Esophagus muscularis mucosa (tissue), 4 donors: ENCODE data around the gene MAP1LC3B2. TPM values are rescaled to one million over a fixed set of nuclear protein-coding genes. Genes with fewer than 3 reads are reported as not detected.
A peak's percentile ranks its signal among the peaks of the same experiment; 100 is the strongest.

Experiments used
- DNase-seq: peaks from one replicate; pipeline ENCODE4 v3.0.0-alpha.2; 2017; ENCODE audit errors: extremely low spot score
- H3K27ac ChIP-seq, 4 donors: fragments of 200-600 bp; sonication (generic); replicated peaks in 1 of 4; 1 replicate in 3 of 4; 2 replicates in 1 of 4; pipeline ENCODE4 v1.5.1; 2016 to 2019; ENCODE audit warnings: mild to moderate bottlenecking in 1 of 4
- H3K27me3 ChIP-seq, 4 donors: fragments of 200-600 bp; sonication (generic); one replicate each; pipeline versions ENCODE4 v1.5.1 to v1.6.0; 2016 to 2019
- H3K36me3 ChIP-seq, 4 donors: fragments of 200-600 bp; sonication (generic); one replicate each; pipeline ENCODE4 v1.5.1; 2016 to 2019
- H3K4me1 ChIP-seq, 4 donors: fragments of 200-600 bp; sonication (generic); one replicate each; pipeline ENCODE4 v1.5.1; 2016 to 2019
- H3K4me3 ChIP-seq, 4 donors: fragments of 200-600 bp; sonication (generic); 1 replicate in 2 of 4; 2 replicates in 2 of 4; pipeline ENCODE4 v1.5.1; 2016 to 2019; ENCODE audit warnings: mild to moderate bottlenecking in 4 of 4, moderate library complexity in 1 of 4
- H3K9me3 ChIP-seq, 4 donors: fragments of 200-600 bp; sonication (generic); 1 replicate in 3 of 4; 2 replicates in 1 of 4; pipeline ENCODE4 v1.5.1; 2016 to 2019
- CTCF ChIP-seq, 3 experiments: fragments of 200-600 bp in 2 of 3; fragments of 450-650 bp in 1 of 3; sonication (generic) in 2 of 3; IDR thresholded peaks; one replicate each; pipeline ENCODE4 v1.5.1; 2017 to 2019; ENCODE audit warnings: antibody characterized with exemption in 3 of 3, mild to moderate bottlenecking in 2 of 3, moderate library complexity in 1 of 3
- EP300 ChIP-seq: sonication (generic); formaldehyde crosslinking; IDR thresholded peaks from one replicate; pipeline ENCODE4 v1.6.1; 2017; ENCODE audit warnings: antibody characterized with exemption
- POLR2A ChIP-seq: fragments of 450-650 bp; IDR thresholded peaks from one replicate; pipeline ENCODE4 v1.6.1; 2017; ENCODE audit warnings: antibody characterized with exemption, moderate library complexity, mild to moderate bottlenecking, low read depth
- POLR2AphosphoS5 ChIP-seq, 2 donors: sonication (generic); formaldehyde crosslinking; IDR thresholded peaks; one replicate each; pipeline ENCODE4 v1.6.1; 2017; ENCODE audit warnings: antibody characterized with exemption in 2 of 2
- WGBS: methylation state at CpG from one replicate; pipeline ENCODE4 v1.1.5; 2018; 5-methylcytosine and 5-hydroxymethylcytosine counted together
- intact Hi-C: fragments of 100-400 bp; cut with DNase I; formaldehyde crosslinking; loops from one replicate; pipeline ENCODE4 v1.15.1; 2023
- total RNA-seq, 4 donors: library from RNA; depleted of rRNA; stranded (reverse); fragments of >200 nt; gene quantifications; one replicate each; pipeline versions ENCODE4 v1.1.0 to v1.2.1, GENCODE V29; 2016

The MAP1LC3B2 gene
- total RNA-seq, 4 donors from 2014 or later: 0.83 to 3.0 (median 1.8) TPM; not detected in 1

GRCh38 chr12:116538682-116539305 is 20.4 kb upstream of the MAP1LC3B2 start:
- H3K27me3 ChIP-seq: no peaks in the 10 kb centered on the region
- 75% methylated on average over 8 of the region's 8 CpGs for WGBS
- TF ChIP-seq POLR2AphosphoS5 (IDR thresholded peaks at IDR 0.05) (no peak), POLR2A (no peak), EP300 (peak; percentile 2), CTCF (IDR thresholded peaks at IDR 0.05) (no peak)
- H3K27ac ChIP-seq: peak overlapping the region; percentile 15 to 61 (median 53)
- no peaks in the 10 kb centered on the region for H3K9me3 ChIP-seq
- no peaks in the 10 kb centered on the region for H3K36me3 ChIP-seq
- H3K4me1 ChIP-seq: peaks cover 16 to 52% (median 42%) of the 10 kb centered on the region in 4 donors
- DNase-seq: no peak
- H3K4me3 ChIP-seq: no peak overlapping the region
- intact Hi-C loops: loop anchor here (5.0 kb wide), 1 partner anchor 81 kb away; no protein-coding TSS in a partner anchor

GRCh38 chr12:116539361-116539771 is 19.8 kb upstream of the MAP1LC3B2 start:
- Histone ChIP-seq H3K4me1 (peaks cover 14 to 56% (median 45%) of the 10 kb centered on the region in 4 donors), H3K27ac (peak overlapping the region; percentile 41 to 61 (median 53)), H3K4me3 (no peak overlapping the region), H3K9me3 (no peaks in the 10 kb centered on the region), H3K27me3 (no peaks in the 10 kb centered on the region), H3K36me3 (no peaks in the 10 kb centered on the region)
- TF ChIP-seq POLR2A (no peak), EP300 (peak; percentile 1), POLR2AphosphoS5 (IDR thresholded peaks at IDR 0.05) (peak in 1 of 2 donors; percentile 15)
- no peak for DNase-seq
- intact Hi-C loops: loop anchor here (5.0 kb wide), 1 partner anchor 82 kb away; no protein-coding TSS in a partner anchor
- 13% methylated on average over 1 of the region's 1 CpG for WGBS

GRCh38 chr12:116539905-116540482 is 19.2 kb upstream of the MAP1LC3B2 start:
- 26% methylated on average over 17 of the region's 17 CpGs for WGBS
- Histone ChIP-seq H3K36me3 (no peaks in the 10 kb centered on the region), H3K4me3 (peak overlapping the region in 1 of 4 donors; percentile 24), H3K27me3 (no peaks in the 10 kb centered on the region), H3K9me3 (no peaks in the 10 kb centered on the region), H3K4me1 (peaks cover 14 to 56% (median 46%) of the 10 kb centered on the region in 4 donors), H3K27ac (peak overlapping the region; percentile 41 to 61 (median 53))
- intact Hi-C loops: loop anchor here (5.0 kb wide), 1 partner anchor 83 kb away; no protein-coding TSS in a partner anchor
- TF ChIP-seq POLR2AphosphoS5 (IDR thresholded peaks at IDR 0.05) (peak in 1 of 2 donors; percentile 17), POLR2A (no peak)
- DNase-seq: no peak

GRCh38 chr12:116540622-116541152 is 18.5 kb upstream of the MAP1LC3B2 start:
- 67% methylated on average over 5 of the region's 5 CpGs for WGBS

GRCh38 chr12:116541547-116542344 is 17.4 kb upstream of the MAP1LC3B2 start:
- H3K27me3 ChIP-seq: no peaks in the 10 kb centered on the region
- no peak overlapping the region for H3K4me3 ChIP-seq
- no peaks in the 10 kb centered on the region for H3K9me3 ChIP-seq
- WGBS: 96% methylated on average over 8 of the region's 8 CpGs
- no peak overlapping the region for H3K27ac ChIP-seq
- no peaks in the 10 kb centered on the region for H3K36me3 ChIP-seq
- intact Hi-C loops: no loop called here
- H3K4me1 ChIP-seq: peaks cover 14 to 61% (median 50%) of the 10 kb centered on the region in 4 donors
- no peak for DNase-seq
- no peak for TF ChIP-seq CTCF (IDR thresholded peaks at IDR 0.05)
- TF ChIP-seq EP300: no peak
- no peak for TF ChIP-seq POLR2AphosphoS5 (IDR thresholded peaks at IDR 0.05)
- no peak for TF ChIP-seq POLR2A

More at GRCh38 chr12:116540622-116541152, 18.5 kb upstream of the MAP1LC3B2 start:
- H3K4me3 ChIP-seq: no peak overlapping the region
- H3K9me3 ChIP-seq: no peaks in the 10 kb centered on the region
- DNase-seq: no peak
- peak overlapping the region in 2 of 4 donors; percentile 58 to 61 for H3K27ac ChIP-seq
- TF ChIP-seq POLR2AphosphoS5 (IDR thresholded peaks at IDR 0.05): no peak
- no peak for TF ChIP-seq EP300
- no peaks in the 10 kb centered on the region for H3K27me3 ChIP-seq
- intact Hi-C loops: no loop called here
- H3K4me1 ChIP-seq: peaks cover 14 to 59% (median 49%) of the 10 kb centered on the region in 4 donors
- H3K36me3 ChIP-seq: no peaks in the 10 kb centered on the region
